ENCODE results near the gene SGTB.
"Not testable (repeated sequence)": the region's sequence is repeated elsewhere in the genome, so short reads cannot be mapped to it uniquely, and the experiment has no call there.

Gene SGTB

DNA sequence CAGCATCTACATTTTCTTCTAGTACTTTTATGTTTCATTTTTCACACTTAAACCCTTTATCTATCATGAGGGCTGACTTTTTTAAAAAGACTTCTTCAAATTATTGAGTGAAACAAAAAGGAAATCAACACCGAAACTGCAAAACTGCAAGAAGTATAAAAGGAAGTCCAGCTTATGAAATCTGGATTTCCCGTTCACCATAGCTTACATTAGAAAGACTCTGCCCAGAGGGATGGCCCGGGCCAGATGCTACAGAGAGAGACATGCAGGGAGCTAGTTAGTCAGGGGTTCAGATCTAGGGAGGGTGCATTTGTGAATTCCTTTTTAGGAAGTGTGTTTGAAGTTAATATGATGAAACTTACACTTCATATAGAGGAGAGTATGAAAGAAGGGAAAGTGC lies 10.1 kb upstream of the SGTB start:
- DNase-seq, result not testable (repeated sequence)

DNA sequence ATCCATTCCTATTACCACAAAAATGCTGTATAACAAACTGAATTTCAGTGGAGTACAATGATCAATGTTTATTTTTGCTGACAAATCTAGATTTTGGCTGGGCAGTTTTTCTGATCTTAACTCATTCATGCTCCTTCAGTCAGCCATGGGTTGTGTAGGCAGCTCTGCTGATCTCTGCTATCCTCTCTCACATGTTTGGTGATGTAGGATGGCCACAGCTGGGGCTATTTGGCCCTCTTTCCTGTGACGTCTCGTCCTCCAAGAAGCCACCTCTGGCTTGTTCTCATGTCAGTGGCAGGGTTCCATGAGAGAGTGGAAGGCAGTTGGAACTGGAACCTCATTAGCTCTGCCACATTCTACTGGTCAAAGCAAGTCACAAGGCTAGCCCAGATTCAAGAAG lies 9.0 kb upstream of the SGTB start:
- no peak for DNase-seq

DNA sequence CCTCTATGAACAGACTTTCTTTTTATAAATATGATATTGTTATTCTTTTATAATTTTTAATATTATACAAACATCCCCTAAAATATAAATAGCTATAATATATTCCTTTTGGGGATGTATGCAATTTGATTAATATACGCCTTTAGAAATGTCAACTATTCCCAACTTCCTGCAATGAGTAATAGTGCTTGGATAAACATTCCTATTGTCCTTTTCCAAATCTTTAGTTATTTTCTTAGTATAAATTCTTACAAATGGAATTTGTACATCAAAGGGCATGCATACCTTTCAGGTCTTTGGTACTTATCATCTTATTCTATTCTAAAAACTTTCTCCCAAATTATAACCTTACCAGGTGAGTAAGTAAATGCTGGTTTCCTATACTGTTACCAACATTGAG lies 6.3 kb upstream of the SGTB start:
- DNase-seq, result no peak

DNA sequence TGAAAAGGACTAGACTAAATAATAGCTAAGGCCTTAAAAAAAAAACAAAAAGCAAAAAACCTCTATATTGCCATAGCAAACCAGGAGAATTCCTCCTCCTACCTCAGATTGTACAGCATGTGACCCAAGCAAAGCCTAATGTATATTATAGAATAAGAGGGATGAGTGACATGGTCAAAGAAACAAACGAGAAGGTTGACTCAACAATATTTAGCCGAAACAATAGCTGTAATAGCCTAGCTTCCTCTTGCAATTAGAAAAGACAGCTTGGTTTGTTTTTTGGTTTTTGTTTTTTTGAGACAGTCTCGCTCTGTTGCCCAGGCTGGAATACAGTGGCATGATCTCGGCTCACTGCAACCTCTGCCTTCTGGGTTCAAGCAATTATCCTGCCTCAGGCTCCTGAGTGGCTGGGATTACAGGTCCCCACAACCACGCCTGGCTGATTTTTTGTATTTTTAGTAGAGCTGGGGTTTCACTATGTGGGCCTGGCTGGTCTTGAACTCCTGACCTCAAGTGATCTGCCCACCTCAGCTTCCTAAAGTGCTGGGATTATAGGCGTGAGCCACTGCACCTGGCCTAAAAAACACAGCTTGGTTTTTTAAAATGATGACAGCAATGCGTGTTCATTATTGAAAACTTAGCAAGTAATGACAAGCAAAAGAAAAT lies 5.7 kb upstream of the SGTB start:
- DNase-seq, result no peak

DNA sequence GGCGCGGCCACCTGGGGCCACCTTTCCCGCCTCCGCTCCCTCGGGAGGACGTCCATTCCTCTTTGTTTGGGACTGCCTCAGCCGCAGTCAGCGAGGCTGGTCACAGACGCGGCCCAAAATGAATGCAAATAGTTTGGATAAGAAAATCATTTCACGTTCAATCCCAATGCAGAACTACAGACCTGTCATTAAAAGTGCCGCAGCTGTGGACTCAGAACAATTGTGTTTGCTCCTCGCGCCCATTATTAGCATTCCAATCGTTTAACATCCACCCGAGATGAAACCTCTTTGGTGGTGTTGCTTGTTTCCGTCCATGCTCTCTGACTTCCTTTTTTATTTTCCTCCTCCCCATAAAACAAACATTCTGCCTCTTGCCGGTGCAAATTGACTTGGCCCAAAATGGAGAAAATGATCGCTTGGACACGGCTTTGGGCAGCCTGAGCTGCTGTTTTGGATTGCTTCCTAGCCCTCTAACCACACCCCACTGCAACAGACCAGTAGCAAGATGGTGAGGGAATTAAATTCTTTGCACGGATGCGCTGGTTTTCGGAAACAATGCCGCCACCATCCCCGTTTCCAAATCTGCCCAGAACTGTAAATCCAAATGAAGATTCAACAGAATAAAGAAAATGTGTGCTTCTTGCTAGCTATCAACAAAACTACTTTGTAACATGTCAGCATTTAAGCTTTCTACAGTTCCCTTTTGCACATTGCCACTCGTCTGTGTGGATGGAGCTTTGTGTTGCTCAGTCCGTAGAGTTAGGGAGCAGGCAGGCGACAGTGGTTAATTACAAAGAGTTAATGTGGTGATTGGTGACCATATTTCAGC lies 880 bp upstream of the SGTB start:
- no peak for DNase-seq

DNA sequence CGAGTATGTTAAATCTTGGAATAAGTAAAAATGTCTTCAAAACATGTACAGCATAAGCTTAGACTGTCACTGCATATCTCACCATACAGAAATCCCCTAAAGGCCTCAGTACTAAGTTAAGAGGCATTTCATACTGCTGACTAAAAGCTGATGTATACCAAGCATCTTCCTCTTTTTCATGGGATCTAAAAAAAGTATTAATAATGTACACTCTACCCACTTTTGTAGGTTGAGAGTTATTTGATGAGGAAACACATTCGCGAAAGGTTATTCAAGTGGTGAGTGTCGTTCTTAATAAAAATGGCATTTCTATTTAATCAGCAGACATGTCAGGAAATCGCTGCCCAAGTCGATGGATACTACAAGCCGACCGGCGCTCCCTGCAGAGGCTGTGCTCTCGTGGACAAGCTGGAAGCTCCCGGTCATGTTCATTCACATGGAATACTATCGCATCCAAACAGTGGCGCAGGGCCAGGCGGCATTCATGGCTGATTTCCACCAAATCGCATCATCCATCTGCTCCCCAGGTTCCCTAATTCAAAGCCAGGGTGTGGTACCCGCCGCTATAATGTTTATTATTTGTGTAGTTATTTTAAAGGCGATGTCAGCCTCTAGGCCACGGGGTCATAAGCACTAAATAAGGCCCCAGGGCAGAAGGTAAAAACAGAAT lies 724 bp downstream of the SGTB start:
- DNase-seq, result no peak

DNA sequence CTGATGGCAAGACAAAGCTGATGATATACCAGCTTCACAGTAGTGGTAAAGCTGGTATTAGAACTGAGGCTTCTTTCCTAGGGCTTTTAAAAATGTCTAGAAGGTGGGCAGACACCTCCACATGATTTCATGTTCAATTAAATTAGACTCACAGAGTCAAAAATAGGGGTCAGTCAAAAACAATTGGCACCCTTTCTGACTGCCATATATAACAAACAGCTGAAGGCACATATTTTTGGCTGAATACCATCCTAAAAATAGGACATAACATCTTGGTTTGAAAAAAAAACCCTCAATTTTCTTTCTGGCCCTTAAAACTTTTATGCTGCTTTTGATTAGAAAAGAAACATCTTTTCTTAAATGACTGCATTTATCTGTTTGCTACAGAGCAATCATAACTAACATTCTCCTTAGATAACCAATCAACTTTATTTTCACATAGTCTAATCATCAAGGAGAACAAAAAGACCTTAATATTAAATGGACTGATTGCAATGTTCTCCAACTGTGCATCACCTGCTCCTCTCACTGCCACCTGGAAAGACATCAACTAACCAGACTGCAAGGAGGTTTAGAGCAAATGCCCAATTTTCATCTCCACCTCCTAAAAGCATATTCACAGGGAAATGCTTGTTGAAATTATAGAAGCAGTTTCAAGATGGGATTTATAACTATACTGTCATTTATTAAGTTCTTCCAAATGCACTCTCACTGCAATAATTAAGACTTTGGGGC lies 3.2 kb downstream of the SGTB start:
- no peak for DNase-seq

DNA sequence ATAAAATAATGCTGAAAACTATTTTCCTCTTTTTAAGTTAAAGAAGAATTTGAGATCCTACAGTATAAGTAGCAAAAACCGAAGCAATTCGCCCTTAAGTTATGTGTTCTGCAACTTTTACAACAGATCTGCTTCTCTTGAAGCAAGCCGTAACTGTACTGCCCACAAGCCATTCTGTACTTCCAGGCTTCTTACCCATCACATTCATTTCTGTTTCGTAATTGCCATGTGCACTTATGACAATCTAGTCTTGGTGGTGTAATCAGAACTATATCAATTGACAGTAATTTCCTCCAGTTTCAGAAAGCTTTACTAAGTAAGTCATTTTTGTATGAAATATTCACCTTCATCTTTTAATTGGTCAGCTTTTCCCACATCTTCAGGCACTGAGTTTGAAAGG lies 13.8 kb downstream of the SGTB start:
- no peak for DNase-seq

DNA sequence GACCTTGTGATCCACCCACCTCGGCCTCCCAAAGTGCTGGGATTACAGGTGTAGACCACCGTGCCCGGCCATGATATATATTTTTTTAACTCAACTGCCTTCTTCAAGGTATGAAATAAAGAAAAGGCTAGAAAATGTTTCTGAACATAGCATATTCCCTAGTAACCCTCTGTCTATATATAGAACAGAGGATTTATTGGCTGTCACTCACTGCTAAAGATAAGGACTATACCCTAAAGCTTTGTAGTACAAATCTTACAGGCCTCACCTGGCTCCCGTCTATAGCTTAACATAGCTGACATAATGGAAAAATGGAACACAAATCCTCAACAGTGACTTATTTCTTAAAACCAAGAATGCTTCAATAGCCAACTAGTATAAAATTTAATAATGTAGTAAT lies 14.2 kb downstream of the SGTB start:
- no peak for DNase-seq

DNA sequence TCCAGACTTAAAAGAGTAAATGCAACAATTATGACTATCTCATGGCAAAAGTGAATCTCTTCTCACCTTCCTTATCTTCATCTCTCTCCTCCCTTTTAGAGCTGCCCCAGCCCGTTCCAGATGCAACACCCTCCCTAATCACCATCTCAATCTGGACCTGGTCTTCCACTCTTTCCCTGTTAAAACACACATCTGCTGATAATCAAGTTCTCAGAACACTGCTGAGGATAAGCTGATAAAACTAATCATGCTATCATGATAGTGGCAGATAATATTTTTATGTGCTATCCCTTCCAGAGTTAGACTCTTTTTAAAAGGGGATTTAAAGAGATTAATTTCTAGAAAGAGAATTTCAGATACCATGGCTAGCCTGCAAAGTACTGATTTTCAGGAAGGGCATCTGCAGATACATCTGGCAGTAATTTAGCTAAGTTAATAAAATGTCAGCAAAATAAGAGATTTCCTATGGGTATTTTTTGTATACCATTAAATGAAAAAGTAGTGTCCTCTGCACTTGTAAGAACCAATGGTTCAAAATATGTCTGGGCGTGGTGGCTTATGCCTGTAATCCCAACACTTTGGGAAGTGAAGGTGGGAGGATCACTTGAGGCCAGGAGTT lies 17.2 kb downstream of the SGTB start:
- DNase-seq, result no peak

DNA sequence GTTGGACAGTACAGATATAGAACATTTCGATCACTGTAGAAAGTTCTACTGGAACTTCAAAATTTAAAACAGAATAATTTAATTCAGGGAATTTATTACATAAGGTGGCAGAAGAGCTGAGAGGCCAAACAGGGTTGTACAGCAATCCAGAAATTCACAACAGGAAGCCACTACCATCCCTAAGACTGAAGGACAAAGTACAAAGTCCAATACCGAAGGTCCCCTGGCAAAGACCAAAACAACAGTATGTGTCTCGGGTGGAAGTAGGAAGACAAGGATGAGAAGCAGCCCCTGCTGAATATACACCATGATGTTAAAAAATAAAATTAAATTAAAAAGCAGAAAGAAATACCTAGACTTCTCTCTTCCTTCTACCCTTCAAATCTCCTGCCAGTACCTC lies 19.9 kb downstream of the SGTB start:
- no peak for DNase-seq

DNA sequence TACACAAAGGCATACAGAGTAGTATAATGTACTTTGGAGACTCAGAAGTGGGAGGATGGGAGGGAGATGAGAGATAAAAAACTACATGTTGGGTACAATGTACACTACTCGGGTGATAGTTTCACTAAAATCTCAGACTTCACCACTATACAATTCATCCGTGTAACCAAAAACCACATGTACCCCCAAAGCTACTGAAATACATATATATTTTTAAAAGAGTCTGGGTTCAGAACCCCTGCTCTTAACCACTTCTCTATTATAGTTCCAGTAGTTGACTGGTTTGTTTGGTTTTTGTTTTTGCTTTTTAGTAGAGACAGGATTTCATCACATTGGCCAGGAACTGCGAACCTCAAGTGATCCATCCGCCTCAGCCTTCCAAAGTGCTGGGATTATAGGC lies 22.6 kb downstream of the SGTB start:
- DNase-seq, result no peak

DNA sequence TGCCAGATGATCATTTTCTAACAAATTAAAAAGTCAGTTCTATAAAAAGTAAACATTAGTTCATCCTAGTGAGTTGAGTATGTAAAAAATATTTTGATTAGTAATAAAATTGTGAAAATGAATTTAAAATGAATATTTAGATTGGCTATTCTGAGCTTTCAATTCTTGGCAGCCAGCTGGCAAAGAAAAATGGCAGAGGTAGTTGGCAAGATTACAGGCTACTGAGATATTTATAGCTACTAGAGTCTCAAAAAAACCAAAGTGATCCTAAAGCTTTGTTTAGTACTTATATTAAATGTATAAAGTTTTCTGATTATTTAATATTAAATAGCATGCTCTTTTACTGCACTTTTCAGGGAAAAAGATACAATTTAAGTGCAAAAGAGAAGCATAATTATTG lies 25.0 kb downstream of the SGTB start:
- DNase-seq, result no peak

DNA sequence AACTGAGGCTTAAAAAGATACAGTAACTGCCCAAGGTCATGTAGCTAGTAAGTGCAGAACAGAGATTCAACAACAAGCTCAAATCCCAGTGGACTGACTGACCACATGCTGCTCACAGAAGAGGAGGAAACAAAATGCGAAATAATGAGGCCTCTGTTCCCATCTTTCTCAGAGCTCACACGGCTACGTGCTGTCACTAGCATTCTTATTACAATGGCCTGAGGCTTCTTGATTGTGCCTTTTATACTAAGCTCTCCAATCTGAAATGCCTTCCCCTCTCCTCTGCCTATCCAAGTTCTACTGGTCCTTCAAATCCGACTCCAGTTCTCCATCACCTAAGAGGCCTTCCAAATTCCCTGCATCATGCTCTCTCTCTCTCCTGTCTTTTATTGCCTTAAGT lies 26.0 kb downstream of the SGTB start:
- no peak for DNase-seq

DNA sequence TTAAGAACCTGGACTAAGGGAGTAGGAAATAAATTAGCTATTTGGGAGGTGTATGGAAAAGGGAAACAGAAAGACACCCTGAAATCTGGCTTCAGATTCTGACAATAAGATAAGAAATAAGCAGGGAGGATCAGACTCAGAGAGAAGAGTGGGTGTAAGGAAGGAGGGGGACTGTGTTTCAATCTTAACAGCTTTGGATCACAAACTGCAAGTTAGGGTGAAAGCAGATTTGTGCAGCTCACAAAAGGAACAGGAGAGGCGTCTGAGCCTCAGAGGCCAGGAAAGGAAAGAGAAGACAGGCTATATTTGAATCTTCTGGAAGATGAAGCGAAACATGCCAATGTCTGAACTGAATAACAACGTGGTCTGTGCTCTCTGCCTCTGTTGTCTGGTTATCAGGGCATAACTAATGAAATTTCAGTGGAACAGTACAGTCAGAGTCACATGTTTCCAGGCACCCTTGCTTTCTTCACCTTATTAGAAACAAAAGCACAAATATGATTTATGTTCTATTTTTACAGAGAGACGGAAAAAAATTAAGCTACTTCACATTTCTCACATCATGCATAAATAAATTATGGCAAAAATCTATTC lies 26.6 kb downstream of the SGTB start:
- no peak for DNase-seq

DNA sequence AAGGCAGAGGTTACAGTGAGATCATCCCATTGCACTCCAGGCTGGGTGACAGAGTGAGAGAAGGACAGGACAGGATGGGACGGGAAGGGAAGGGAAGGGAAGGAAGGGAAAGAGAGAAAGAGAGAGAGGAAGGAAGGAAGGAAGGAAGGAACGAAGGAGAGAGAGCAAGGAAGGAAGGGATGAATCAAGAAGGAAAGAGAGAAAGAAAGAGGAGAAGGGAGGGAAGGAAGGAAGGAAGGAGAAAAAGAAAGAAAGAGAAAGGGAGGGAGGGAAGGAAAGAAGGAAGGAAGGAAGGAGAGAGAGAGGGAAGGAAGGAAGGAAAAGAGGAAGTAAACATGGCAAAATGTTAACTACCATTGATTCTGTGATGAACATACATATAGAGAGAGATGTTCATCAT lies 28.8 kb downstream of the SGTB start:
- no peak for DNase-seq

DNA sequence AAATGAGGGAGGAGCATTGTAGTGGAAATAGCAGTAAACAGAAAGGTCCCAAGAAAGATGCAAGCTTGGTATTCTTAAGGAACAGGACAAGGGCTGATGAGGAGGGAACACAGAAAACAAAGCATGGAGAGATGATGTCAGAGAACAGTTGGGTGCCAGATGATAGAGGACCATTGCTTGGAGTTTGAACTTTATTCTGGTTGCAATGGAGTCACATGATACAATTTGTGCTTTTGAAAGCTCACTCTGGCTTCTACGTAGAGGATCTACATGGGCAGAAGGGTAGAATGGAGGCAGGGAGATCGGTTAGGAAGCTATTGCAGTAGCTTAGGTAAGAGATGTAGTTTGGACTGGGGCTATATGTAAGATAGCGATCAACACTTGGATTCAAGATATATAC lies 39.8 kb downstream of the SGTB start:
- DNase-seq, result no peak

DNA sequence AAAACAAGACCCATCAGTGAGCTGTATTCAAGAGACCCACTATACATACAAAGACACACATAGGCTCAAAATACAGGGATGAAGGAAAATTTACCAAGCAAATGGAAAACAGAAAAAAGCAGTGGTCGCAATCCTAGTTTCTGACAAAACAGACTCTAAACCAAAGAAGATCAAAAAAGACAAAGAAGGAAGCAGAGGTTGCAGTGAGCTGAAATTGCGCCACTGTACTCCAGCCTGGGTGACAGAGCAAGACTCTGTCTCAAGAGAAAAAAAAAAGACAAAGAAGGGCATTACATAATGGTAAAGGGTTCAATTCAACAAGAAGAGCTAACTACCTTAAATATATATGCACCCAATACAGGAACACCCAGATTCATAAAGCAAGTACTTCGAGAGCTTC lies 45.9 kb downstream of the SGTB start:
- DNase-seq, result not testable (repeated sequence)

DNA sequence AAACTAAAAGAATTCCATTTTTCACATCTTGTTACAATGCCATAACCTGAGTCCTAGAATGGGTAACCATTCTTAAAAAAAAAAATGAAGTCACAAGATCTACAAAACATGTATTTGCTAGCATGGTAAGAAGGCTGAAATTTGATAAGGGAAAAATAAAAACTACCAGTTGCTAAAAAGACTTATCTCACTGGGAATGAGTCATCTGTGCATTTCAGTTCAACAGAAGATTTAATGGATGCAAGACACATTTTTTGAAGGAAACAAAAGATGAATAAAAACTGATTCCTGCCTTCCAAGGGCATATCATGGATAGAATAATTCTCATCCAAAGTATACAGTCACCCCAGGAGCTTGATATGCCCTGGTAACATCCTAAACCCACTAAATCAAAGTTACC lies 47.2 kb downstream of the SGTB start:
- DNase-seq, result no peak

DNA sequence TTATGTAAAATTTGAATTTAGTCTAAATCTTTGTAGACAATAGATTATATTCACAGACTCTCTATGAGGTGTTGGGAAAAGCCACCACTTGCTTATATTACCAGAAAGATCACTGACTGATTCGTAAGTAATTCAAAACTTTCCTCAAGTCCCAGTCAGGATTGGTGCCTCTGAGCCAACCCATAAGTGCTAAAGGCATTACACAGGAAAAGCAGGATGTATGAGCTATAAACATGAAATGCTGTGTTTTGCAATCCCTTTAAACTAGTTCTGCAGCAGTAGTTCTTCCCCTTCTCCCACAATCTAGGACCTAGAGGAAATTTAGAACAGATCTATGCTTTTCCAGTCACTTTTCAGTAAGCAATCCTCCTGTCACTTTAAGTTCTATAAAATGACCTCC lies 49.1 kb downstream of the SGTB start:
- no peak for DNase-seq

DNA sequence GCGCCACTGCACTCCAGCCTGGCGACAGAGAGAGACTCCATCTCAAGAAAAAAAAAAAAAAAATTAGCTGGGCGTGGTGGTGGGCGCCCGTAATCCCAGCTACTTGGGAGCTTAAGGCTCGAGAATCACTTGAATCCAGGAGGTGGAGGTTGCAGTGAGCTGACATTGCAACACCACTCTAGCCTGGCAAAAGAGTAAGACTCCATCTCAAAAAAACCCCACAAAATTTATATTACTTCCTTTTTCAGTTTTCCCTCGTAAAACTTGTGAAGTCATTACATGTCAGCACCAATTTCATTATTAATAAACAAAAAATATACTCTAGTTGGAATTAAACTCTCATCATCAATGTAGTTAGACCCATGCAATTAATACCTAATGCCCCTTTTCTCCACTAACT lies 53.2 kb downstream of the SGTB start:
- DNase-seq, result no peak

DNA sequence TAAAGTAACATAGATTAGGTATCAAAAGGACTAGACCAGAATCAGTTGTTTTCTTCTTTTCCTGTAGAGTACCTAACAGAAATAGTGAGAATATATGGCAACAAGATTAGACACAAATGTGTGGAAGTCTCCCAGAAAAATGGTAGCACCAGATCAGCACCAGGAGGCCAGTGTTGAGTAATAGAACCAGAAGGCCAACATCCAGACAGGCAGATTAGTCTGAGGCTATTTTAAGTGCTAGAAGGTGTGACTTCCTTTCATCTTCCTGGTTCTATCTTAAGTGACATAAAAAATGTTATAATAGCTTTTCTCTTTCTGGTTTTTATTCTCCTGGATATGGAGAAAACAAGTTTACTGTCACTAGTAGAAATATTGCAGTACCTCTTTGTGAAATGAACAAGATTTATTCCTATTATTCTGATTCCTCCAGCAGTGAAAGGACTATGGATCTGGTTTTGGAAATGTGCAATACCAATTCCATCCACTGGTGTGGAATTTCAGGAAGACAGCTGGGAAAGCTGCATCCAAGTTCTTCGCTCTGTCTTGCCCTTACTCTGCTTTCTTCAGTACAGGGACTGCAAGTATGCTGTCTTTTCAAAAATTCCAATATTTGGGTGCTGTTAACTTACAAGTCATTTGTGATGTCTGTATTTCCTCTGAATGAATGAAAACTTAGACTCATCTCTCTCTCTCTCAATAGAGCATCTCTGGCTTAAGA lies 57.9 kb downstream of the SGTB start:
- no peak for DNase-seq

Data from activated CD4-positive, CD25-positive, alpha-beta regulatory T cell (primary cell).